Retinal pigment epithelial cell (primary cell): Measurements from ENCODE around the gene GATA5.

Experiments
- DNase-seq: peaks from one replicate; pipeline ENCODE4 v3.0.0-alpha.2; 2010; ENCODE audit warnings: low read depth
- H3K4me3 ChIP-seq: 2 replicates; pipeline ENCODE4 v1.5.1; 2011; ENCODE audit warnings: mild to moderate bottlenecking, low read length, control low read depth, moderate library complexity
- CTCF ChIP-seq: conservative IDR thresholded peaks from 2 replicates; pipeline ENCODE4 v1.5.1; 2011; ENCODE audit warnings: low read depth, low read length, control low read depth, inconsistent platforms

The GATA5 gene

DNA sequence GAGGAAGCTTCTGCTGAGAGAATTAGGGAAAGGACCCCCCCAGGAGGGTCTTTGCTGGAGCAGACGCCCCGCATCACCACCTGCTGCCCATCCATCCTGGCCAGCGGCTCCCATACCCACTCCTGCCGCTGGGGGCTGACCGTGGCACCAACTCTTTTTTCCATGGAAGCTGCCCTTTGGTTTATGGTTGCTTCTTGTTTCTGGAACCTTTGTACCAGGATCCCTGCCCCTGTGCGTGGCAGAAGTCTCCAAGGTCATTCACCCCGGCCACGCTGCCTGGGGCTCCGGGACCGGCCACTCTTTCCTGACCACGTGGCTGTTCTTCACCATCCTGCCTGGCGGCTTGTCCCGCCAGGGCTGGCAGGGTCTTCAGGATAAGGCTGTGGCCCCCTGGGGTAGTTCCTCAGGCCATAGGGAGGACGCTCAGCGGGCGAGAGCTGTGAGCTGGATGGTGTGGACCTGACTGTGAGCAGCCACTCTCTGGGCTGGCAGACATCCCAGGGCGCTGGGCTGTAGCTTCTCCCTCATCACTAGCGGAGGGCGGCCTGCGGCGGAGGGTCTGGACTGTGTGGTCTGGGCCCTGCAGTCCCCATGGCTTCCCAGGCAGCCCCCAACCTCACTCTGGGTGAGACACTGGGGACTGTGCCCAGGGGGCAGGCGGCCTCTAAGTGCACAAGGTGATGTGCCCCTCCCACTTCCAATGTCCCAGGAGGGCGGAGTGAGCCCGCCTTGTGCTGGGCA is 25.7 kb downstream of the GATA5 start:
- TF ChIP-seq CTCF = no peak
- no peak for DNase-seq
- no peak overlapping the region for H3K4me3 ChIP-seq

- no peak for TF ChIP-seq CTCF
- no peak for DNase-seq
- H3K4me3 ChIP-seq = no peak overlapping the region
Measured at GRCh38 chr20:62448788-62449187, 27.0 kb downstream of the GATA5 start.

- H3K4me3 ChIP-seq = no peak overlapping the region
- TF ChIP-seq CTCF = no peak
- DNase-seq = no peak
Measured at GRCh38 chr20:62448038-62448437, 27.8 kb downstream of the GATA5 start.

DNA sequence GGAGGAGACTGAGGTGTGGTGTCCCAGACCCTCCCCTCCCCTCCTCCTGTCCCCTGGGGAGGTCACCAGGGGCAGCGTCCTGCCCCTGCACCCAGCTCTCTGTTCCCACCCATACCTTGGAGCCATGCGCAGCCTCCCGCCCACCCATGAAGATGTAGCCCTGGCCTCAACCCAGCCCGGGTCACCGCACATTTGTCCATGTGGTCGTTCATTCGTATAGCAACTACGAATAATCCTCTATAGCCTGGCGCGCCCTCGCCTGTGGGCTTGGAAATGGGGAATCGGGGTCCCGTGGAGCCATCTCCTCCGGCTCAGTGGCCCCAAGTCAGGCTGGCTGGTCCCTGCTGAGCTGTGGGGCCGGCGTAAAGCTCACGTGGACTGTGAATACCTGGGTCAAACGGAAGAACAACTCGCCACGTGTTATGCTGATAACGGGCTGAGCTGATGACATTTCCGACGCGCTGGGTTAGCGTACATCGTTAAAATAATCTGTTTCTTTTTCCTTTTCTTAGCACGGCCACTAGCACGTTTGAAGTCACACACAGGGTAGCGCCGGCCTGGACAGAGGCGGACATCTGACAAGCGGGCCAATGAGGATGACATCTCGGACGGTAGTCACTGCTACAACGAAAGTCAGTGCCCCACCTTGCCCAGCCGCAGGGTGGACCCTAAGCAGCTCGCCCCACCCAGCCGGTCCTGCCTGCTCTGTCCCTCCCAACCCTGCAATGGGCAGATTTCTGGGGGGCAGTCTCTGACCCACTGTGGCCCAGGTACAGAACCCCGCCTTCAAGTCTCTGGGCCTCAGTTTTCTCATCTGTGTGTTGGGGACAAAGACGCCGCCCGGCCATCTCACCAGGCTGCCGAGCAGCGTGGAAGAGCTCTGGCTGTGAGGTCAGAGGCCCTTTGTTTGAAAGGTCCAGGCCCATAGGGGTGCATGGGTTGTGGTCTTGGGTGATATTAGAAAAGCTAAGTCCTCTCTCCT is 28.6 kb downstream of the GATA5 start:
- no peak for DNase-seq
- no peak overlapping the region for H3K4me3 ChIP-seq
- no peak for TF ChIP-seq CTCF

- DNase-seq = no peak
- no peak for TF ChIP-seq CTCF
- H3K4me3 ChIP-seq = no peak overlapping the region
Measured at GRCh38 chr20:62446481-62446880, 29.3 kb downstream of the GATA5 start.

DNA sequence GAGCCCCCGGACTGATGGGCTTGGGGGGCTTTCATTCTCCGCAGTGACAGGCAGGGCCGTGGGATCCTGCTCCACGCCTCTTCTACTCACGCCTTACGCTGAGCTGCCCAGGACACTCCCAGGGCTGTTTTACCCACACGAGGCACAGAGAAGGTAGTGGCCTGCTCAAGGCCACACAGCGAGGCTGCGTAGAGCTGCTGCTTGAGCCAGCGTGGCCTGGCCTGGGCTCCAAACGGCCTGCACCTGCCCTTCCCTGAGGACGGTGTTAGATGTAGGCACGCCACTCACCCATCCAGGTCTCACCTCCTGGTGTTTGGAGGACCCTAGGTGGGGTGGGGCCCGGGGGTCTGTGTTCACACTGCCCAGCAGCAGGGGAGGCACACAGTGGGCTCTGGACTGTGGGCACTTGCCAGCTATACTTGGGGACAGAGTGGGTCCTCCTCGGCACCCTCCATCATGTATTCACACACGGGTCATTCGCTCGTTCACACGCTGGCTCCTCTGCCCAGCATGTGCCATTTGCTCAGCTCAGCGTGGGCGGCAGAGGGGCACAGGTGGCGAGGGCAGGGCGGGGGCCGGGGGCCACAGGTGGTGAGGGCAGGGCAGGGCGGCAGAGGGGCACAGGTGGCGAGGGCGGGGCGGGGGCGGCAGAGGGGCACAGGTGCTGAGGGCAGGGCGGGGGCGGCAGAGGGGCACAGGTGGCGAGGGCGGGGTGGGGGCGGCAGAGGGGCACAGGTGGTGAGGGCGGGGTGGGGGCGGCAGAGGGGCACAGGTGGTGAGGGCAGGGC is 30.0 kb downstream of the GATA5 start:
- no peak for TF ChIP-seq CTCF
- H3K4me3 ChIP-seq = no peak overlapping the region
- no peak for DNase-seq
